Uterus (tissue), 4 donors: ENCODE data around the gene SV2A. TPM values are rescaled to one million over a fixed set of nuclear protein-coding genes. Genes with fewer than 3 reads are reported as not detected.

Source experiments
- DNase-seq, 2 donors: peaks; one replicate each; pipeline ENCODE4 v3.0.0-alpha.2; 2019 to 2020
- H3K27ac ChIP-seq, 2 donors: fragments of 200-600 bp; sonication (generic); 1 replicate in 1 of 2; 2 replicates in 1 of 2; pipeline ENCODE4 v1.5.1; 2016 to 2018
- H3K27me3 ChIP-seq, 2 donors: fragments of 200-600 bp; sonication (generic); one replicate each; pipeline ENCODE4 v1.5.1; 2018 to 2019; ENCODE audit warnings: control low read depth in 1 of 2
- H3K36me3 ChIP-seq, 2 donors: fragments of 200-600 bp; sonication (generic); one replicate each; pipeline ENCODE4 v1.5.1; 2019; ENCODE audit warnings: control low read depth in 1 of 2
- H3K4me1 ChIP-seq, 2 donors: fragments of 200-600 bp; sonication (generic); one replicate each; pipeline ENCODE4 v1.5.1; 2018 to 2019; ENCODE audit warnings: control low read depth in 1 of 2
- H3K4me3 ChIP-seq, 2 donors: fragments of 200-600 bp; sonication (generic); 1 replicate in 1 of 2; 2 replicates in 1 of 2; pipeline ENCODE4 v1.5.1; 2018 to 2019; ENCODE audit warnings: mild to moderate bottlenecking in 1 of 2
- H3K9me3 ChIP-seq, 2 donors: fragments of 200-600 bp; sonication (generic); one replicate each; pipeline ENCODE4 v1.5.1; 2019; ENCODE audit warnings: control low read depth in 1 of 2
- CTCF ChIP-seq, 4 experiments: fragments of 200-600 bp in 2 of 4; fragments of 450-650 bp in 2 of 4; sonication (generic) in 2 of 4; IDR thresholded peaks; one replicate each; pipeline ENCODE4 v1.5.1; 2016 to 2019; ENCODE audit warnings: antibody characterized with exemption in 4 of 4, mild to moderate bottlenecking in 2 of 4, moderate library complexity in 1 of 4
- POLR2A ChIP-seq, 2 donors: fragments of 450-650 bp; IDR thresholded peaks; one replicate each; pipeline ENCODE4 v1.6.1; 2016; ENCODE audit warnings: antibody characterized with exemption in 2 of 2, mild to moderate bottlenecking in 1 of 2, moderate library complexity in 1 of 2
- intact Hi-C: fragments of 100-400 bp; cut with DNase I; formaldehyde crosslinking; loops from one replicate; pipeline ENCODE4 v1.15.1; 2023; ENCODE audit warnings: low total_unique reads
- total RNA-seq, 4 donors: library from RNA; depleted of rRNA in 3 of 4; stranded (reverse); fragments of >200 nt in 3 of 4; gene quantifications; one replicate each; pipeline versions ENCODE4 v1.1.0 to v1.2.4, GENCODE V29; 2014 to 2023
- donor health status: DM: yes; HTN: yes; CAD: no.

Gene SV2A
- total RNA-seq, 4 donors from 2014 or later = 1.5 to 22.6 (median 12.0) TPM

- no peaks in the 10 kb centered on the region for H3K9me3 ChIP-seq
- peak within 1 kb of the TSS; percentile 52 to 54 for H3K4me3 ChIP-seq
- intact Hi-C loops = no loop called here
- peak; percentile 93 to 95 for DNase-seq
- no peaks in the 10 kb centered on the region for H3K4me1 ChIP-seq
- no peaks in the 10 kb centered on the region for H3K27me3 ChIP-seq
- TF ChIP-seq CTCF (IDR thresholded peaks at IDR 0.05) (peak in 2 of 4 experiments; percentile 18 to 31), POLR2A (IDR thresholded peaks at IDR 0.05) (peak; percentile 89 to 94)
- peak within 1 kb of the TSS; percentile 88 to 89 for H3K27ac ChIP-seq
- H3K36me3 ChIP-seq = no peaks in the 10 kb centered on the region
These were observed 18.0 kb downstream of the SV2A start, which contains the start of gene BOLA1 for GRCh38 chr1:149899460-149900284. Gene BOLA1 (plus strand): TSS chr1:149899568. CDS start chr1:149900060, 492 bp downstream.

DNA sequence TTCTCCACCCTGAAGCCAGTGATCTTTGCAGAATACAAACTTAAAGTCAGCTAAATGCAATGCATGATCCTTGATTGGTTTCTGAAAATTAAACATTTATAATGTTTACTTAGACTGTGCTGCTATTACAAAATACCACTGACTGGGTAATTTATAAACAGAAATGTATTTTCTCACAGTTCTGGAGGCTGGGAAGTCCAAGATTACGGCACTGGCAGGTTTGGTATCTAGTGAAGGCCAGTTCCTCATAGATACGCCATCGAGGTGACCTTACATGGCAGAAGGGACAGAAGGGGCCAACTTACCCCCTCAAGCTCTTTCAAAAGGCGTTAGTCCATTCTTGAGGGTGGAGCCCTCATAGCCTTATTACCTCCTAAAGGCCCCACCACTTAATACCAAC lies 21.1 kb downstream of the SV2A start:
- H3K27me3 ChIP-seq = no peaks in the 10 kb centered on the region
- H3K27ac ChIP-seq = no peak overlapping the region
- H3K36me3 ChIP-seq = no peaks in the 10 kb centered on the region
- intact Hi-C loops = no loop called here
- H3K4me1 ChIP-seq = no peaks in the 10 kb centered on the region
- TF ChIP-seq POLR2A (IDR thresholded peaks at IDR 0.05) = no peak
- no peak for TF ChIP-seq CTCF (IDR thresholded peaks at IDR 0.05)
- no peaks in the 10 kb centered on the region for H3K9me3 ChIP-seq
- no peak overlapping the region for H3K4me3 ChIP-seq
- no peak for DNase-seq

DNA sequence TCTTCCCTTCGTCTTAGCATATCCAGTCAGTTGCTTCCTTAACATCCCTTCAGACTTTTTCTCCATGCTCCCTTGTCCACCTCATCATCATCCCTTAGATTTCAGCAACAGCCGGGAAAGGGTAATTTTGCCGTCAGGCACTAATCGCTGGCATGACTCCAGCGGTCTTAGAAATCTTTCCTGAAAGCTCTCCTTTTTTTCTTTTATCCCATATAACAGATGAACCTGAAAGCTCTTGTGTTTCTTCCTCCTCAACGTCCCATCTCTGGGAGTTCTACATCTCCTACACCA lies 28.7 kb downstream of the SV2A start:
- Histone ChIP-seq H3K27ac (peak overlapping the region; percentile 99 to 100), H3K4me3 (peak overlapping the region; percentile 72 to 90), H3K4me1 (peaks cover 0 to 9% of the 10 kb centered on the region in 2 donors), H3K9me3 (no peaks in the 10 kb centered on the region), H3K36me3 (no peaks in the 10 kb centered on the region), H3K27me3 (no peaks in the 10 kb centered on the region)
- DNase-seq = peak; percentile 53 to 68
- intact Hi-C loops = no loop called here
- no peak for TF ChIP-seq CTCF (IDR thresholded peaks at IDR 0.05)
- TF ChIP-seq POLR2A (IDR thresholded peaks at IDR 0.05) = no peak

DNA sequence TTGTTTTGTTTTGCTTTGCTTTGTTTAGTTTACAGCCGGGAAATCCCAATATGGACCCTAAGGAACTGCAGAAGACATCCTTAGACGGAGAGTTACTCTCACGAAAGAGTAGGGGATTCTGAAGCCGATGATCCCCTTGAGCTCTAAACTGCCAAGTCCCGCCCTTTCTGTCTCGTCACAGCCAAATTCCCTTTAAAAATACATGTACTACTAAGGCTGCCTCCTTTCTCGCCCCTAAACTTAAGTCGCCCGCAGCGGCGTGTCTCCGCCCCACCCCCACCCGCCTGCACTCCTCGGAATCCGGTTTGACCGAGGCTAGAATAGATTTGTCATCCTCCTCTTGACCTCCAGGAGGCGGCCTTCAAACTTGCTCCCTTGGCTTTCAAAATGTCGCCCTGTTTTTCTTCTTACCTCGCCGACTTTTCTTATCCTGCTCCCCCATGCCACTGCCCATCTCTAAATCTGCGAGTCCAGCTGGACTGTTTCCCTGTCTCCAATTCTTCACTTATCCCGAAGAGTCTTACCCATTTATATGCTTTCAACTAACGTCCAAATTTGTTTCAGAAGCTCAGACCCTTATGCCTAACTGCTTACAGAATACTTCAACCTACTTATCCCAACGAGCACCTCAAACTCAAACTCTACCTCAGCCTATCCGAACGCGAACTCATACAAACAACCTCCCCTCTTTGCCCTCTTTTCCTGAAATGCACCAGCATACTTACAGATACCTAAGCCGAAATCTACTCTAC lies 29.2 kb downstream of the SV2A start:
- peak; percentile 84 to 89 for DNase-seq
- Histone ChIP-seq H3K9me3 (no peaks in the 10 kb centered on the region), H3K27ac (peak overlapping the region; percentile 99 to 100), H3K36me3 (no peaks in the 10 kb centered on the region), H3K27me3 (no peaks in the 10 kb centered on the region), H3K4me3 (peak overlapping the region; percentile 72 to 90), H3K4me1 (peaks cover 0 to 9% of the 10 kb centered on the region in 2 donors)
- intact Hi-C loops = no loop called here
- TF ChIP-seq CTCF (IDR thresholded peaks at IDR 0.05) = peak; percentile 51 to 58 (median 55)
- TF ChIP-seq POLR2A (IDR thresholded peaks at IDR 0.05) = no peak
